Panc1 (cell line): Measurements from ENCODE around the gene MTMR4. TPM values are rescaled to one million over a fixed set of nuclear protein-coding genes. Genes with fewer than 3 reads are reported as not detected.

ENCODE experiments used
- ATAC-seq: fragments of 200-7000 bp; cut with Tn5 transposase; 2 replicates; pipeline ENCODE4 v1.9.1; 2020; ENCODE audit warnings: mild to moderate bottlenecking, moderate library complexity
- BruUV-seq: library from RNA; stranded (reverse); fragments of 400-500 nt; replicated peaks from 2 replicates; lab custom pipeline; 2021; lab: Mats Ljungman, UMichigan
- CTCF ChIA-PET: fragments of 300-600 bp; sonication (Branson Sonifier 250); formaldehyde crosslinking; loops from one replicate; lab custom pipeline; 2022; ENCODE audit warnings: antibody characterized with exemption; lab: Charles Lee
- POLR2A ChIA-PET: fragments of 300-600 bp; sonication (Branson Sonifier 250); formaldehyde crosslinking; loops from one replicate; lab custom pipeline; 2022; ENCODE audit warnings: antibody characterized with exemption; lab: Charles Lee
- DNase-seq: peaks from one replicate; pipeline ENCODE4 v3.0.0-alpha.2; 2010; ENCODE audit warnings: low read depth, low spot score
- H3K27ac ChIP-seq: 2 replicates; pipeline ENCODE4 v1.5.1; 2011; ENCODE audit warnings: mild to moderate bottlenecking, low read length, inconsistent platforms
- H3K27me3 ChIP-seq: fragments of 200-500 bp; sonication (Bioruptor generic); 2 replicates; pipeline ENCODE4 v1.6.0; 2014; ENCODE audit warnings: low read length, inconsistent platforms; ENCODE audit not compliant: control insufficient read depth, insufficient read depth
- H3K36me3 ChIP-seq: fragments of 200-500 bp; sonication (Bioruptor generic); 2 replicates; pipeline ENCODE4 v1.5.1; 2014; ENCODE audit warnings: inconsistent platforms, mild to moderate bottlenecking, low read length, moderate library complexity; ENCODE audit not compliant: control insufficient read depth, insufficient read depth
- H3K4me1 ChIP-seq: 2 replicates; pipeline ENCODE4 v1.5.1; 2011; ENCODE audit warnings: inconsistent platforms, mild to moderate bottlenecking, low read length, moderate library complexity; ENCODE audit not compliant: control insufficient read depth, insufficient read depth
- H3K4me3 ChIP-seq, 2 experiments: 2 replicates each; pipeline ENCODE4 v1.5.1; 2011 to 2012; ENCODE audit warnings: low read depth in 2 of 2, low read length in 2 of 2, mild to moderate bottlenecking in 2 of 2, inconsistent platforms in 1 of 2, moderate library complexity in 1 of 2
- H3K9me3 ChIP-seq: fragments of 200-500 bp; sonication (Bioruptor generic); 2 replicates; pipeline ENCODE4 v1.5.1; 2014; ENCODE audit warnings: low read depth, mild to moderate bottlenecking, inconsistent platforms, low read length, moderate library complexity; ENCODE audit not compliant: control insufficient read depth, insufficient read depth
- CTCF ChIP-seq: fragments of 450-650 bp; IDR thresholded peaks from 2 replicates; pipeline ENCODE4 v1.5.1; 2017; ENCODE audit warnings: mild to moderate bottlenecking
- POLR2AphosphoS5 ChIP-seq: IDR thresholded peaks from 2 replicates; pipeline ENCODE4 v1.6.1; 2012; ENCODE audit warnings: mild to moderate bottlenecking, low read depth, low read length, moderate library complexity
- SIN3A ChIP-seq: IDR thresholded peaks from 2 replicates; pipeline ENCODE4 v1.6.1; 2012; ENCODE audit warnings: low read depth, mild to moderate bottlenecking, low read length, moderate library complexity, borderline replicate concordance; ENCODE audit not compliant: insufficient read depth
- TCF7L2 ChIP-seq: IDR thresholded peaks from 2 replicates; pipeline ENCODE4 v1.6.1; 2011; ENCODE audit warnings: mild to moderate bottlenecking, low read depth, low read length, inconsistent platforms
- in situ Hi-C: cut with HindIII; loops from 2 replicates; pipeline ENCODE4 v1.10.0; 2016; ENCODE audit warnings: low sequenced_read_pairs, low pct_unique_long_range_greater_than_20kb
- intact Hi-C: fragments of 100-400 bp; cut with micrococcal nuclease; formaldehyde crosslinking; loops from one replicate; pipeline ENCODE4 v1.10.0; 2022; ENCODE audit not compliant: unreplicated experiment
- total RNA-seq: library from RNA; stranded (reverse); gene quantifications from one replicate; pipeline ENCODE4 v1.2.1, GENCODE V29; 2021; ENCODE audit not compliant: unreplicated experiment
- TF ChIP-seq, protein P1 (sequence below), 2 experiments: IDR thresholded peaks; 2 replicates each; pipeline ENCODE4 v1.6.1; 2011 to 2012; ENCODE audit warnings: low read depth in 2 of 2, control low read depth in 1 of 2, low read length in 1 of 2, mild to moderate bottlenecking in 1 of 2, moderate library complexity in 1 of 2; ENCODE audit not compliant: insufficient read depth in 1 of 2

The MTMR4 gene
- total RNA-seq, 1 experiment from 2014 or later: 20.8 TPM

- no peak for ATAC-seq
- Histone ChIP-seq H3K9me3 (no peaks in the 10 kb centered on the region), H3K4me3 (no peak overlapping the region), H3K4me1 (no peaks in the 10 kb centered on the region), H3K27me3 (no peaks in the 10 kb centered on the region), H3K27ac (no peak overlapping the region), H3K36me3 (no peaks in the 10 kb centered on the region)
- in situ Hi-C loops: no loop called here
- BruUV-seq: no TSS peak
- ChIA-PET CTCF (no interaction called here), POLR2A (no interaction called here)
- TF ChIP-seq SIN3A (no peak), POLR2AphosphoS5 (no peak), TCF7L2 (no peak), CTCF (no peak)
- TF ChIP-seq, protein P1, sequence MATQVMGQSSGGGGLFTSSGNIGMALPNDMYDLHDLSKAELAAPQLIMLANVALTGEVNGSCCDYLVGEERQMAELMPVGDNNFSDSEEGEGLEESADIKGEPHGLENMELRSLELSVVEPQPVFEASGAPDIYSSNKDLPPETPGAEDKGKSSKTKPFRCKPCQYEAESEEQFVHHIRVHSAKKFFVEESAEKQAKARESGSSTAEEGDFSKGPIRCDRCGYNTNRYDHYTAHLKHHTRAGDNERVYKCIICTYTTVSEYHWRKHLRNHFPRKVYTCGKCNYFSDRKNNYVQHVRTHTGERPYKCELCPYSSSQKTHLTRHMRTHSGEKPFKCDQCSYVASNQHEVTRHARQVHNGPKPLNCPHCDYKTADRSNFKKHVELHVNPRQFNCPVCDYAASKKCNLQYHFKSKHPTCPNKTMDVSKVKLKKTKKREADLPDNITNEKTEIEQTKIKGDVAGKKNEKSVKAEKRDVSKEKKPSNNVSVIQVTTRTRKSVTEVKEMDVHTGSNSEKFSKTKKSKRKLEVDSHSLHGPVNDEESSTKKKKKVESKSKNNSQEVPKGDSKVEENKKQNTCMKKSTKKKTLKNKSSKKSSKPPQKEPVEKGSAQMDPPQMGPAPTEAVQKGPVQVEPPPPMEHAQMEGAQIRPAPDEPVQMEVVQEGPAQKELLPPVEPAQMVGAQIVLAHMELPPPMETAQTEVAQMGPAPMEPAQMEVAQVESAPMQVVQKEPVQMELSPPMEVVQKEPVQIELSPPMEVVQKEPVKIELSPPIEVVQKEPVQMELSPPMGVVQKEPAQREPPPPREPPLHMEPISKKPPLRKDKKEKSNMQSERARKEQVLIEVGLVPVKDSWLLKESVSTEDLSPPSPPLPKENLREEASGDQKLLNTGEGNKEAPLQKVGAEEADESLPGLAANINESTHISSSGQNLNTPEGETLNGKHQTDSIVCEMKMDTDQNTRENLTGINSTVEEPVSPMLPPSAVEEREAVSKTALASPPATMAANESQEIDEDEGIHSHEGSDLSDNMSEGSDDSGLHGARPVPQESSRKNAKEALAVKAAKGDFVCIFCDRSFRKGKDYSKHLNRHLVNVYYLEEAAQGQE (IDR thresholded peaks at IDR 0.05; ENCODE audit: insufficient read depth in 1 of 2, low read depth in 2 of 2, low read length in 1 of 2): no peak
- intact Hi-C loops: no loop called here
- DNase-seq: no peak
Observed at GRCh38 chr17:58507123-58507634, 7.3 kb downstream of the MTMR4 start.

- Histone ChIP-seq H3K9me3 (no peaks in the 10 kb centered on the region), H3K36me3 (no peaks in the 10 kb centered on the region), H3K27ac (no peak overlapping the region), H3K27me3 (no peaks in the 10 kb centered on the region), H3K4me3 (no peak overlapping the region), H3K4me1 (no peaks in the 10 kb centered on the region)
- CTCF ChIA-PET: no interaction called here
- in situ Hi-C loops: no loop called here
- DNase-seq (no peak), ATAC-seq (no peak)
- intact Hi-C loops: no loop called here
- no TSS peak for BruUV-seq
- POLR2A ChIA-PET: no interaction called here
- no peak for TF ChIP-seq POLR2AphosphoS5
- TF ChIP-seq TCF7L2: no peak
- TF ChIP-seq, protein P1 (IDR thresholded peaks at IDR 0.05; ENCODE audit: insufficient read depth in 1 of 2, low read depth in 2 of 2, low read length in 1 of 2): no peak
- no peak for TF ChIP-seq SIN3A
- TF ChIP-seq CTCF: no peak
Observed at GRCh38 chr17:58506354-58507080, 7.9 kb downstream of the MTMR4 start.
